ENCODE data around the gene OCSTAMP. TPM values are rescaled to one million over a fixed set of nuclear protein-coding genes. Genes with fewer than 3 reads are reported as not detected.

Gene OCSTAMP
- total and polyA plus RNA-seq, 2 donors (not counting 3 experiments of a cell fraction or from before 2014, with no cell fraction given) = not detected

GRCh38 chr20:46519471-46520068 lies 30.9 kb downstream of the OCSTAMP start:
- peaks cover 0 to 3% of the 10 kb centered on the region in 2 experiments for H3K27me3 ChIP-seq (ENCODE audit: control insufficient read depth in 2 of 2, insufficient read depth in 2 of 2, low read length in 2 of 2)
- H2AFZ ChIP-seq (ENCODE audit: low read depth, low read length) = no peak overlapping the region
- BruUV-seq (replicated peaks) = no TSS peak
- no peaks in the 10 kb centered on the region for H3K79me2 ChIP-seq (ENCODE audit: control insufficient read depth, insufficient read depth, low read length)
- H3K4me2 ChIP-seq (ENCODE audit: insufficient read depth, low read length) = no peak overlapping the region
- H3K9me1 ChIP-seq (replicated peaks; ENCODE audit: control insufficient read depth, extremely low read depth, insufficient read depth, low read length) = no peaks in the 10 kb centered on the region
- dilution Hi-C loops (cut with MboI; ENCODE audit: extremely low pct_ligation_motif_present, low sequenced_read_pairs) = no loop called here
- CTCF ChIA-PET = interaction anchor here (5.9 kb wide), 1 partner anchor 162 kb away, joined by 49 read pairs; no protein-coding TSS in a partner anchor
- no peaks in the 10 kb centered on the region for H3K9me3 ChIP-seq (replicated peaks; ENCODE audit: control insufficient read depth, insufficient read depth, low read length)
- POLR2A ChIA-PET = no interaction called here
- H3K27ac ChIP-seq (ENCODE audit: insufficient read depth, low read depth, low read length) = no peak overlapping the region
- intact Hi-C loops (cut with micrococcal nuclease) = no loop called here
- no peak overlapping the region for H3K4me3 ChIP-seq (replicated peaks in 1 of 3; ENCODE audit: insufficient read depth in 1 of 3, low read depth in 1 of 3, low read length in 3 of 3)
- TF ChIP-seq JUN (IDR thresholded peaks at IDR 0.05; ENCODE audit: borderline replicate concordance, insufficient read depth, insufficient read length, low read depth) (no peak), POLR2AphosphoS5 (IDR thresholded peaks at IDR 0.05; ENCODE audit: insufficient read depth, low read depth, low read length) (no peak), MAX (IDR thresholded peaks at IDR 0.05; ENCODE audit: insufficient read depth, insufficient read length) (no peak)
- TF ChIP-seq, protein P1, sequence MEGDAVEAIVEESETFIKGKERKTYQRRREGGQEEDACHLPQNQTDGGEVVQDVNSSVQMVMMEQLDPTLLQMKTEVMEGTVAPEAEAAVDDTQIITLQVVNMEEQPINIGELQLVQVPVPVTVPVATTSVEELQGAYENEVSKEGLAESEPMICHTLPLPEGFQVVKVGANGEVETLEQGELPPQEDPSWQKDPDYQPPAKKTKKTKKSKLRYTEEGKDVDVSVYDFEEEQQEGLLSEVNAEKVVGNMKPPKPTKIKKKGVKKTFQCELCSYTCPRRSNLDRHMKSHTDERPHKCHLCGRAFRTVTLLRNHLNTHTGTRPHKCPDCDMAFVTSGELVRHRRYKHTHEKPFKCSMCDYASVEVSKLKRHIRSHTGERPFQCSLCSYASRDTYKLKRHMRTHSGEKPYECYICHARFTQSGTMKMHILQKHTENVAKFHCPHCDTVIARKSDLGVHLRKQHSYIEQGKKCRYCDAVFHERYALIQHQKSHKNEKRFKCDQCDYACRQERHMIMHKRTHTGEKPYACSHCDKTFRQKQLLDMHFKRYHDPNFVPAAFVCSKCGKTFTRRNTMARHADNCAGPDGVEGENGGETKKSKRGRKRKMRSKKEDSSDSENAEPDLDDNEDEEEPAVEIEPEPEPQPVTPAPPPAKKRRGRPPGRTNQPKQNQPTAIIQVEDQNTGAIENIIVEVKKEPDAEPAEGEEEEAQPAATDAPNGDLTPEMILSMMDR (IDR thresholded peaks at IDR 0.05; ENCODE audit: extremely low read depth in 1 of 2, insufficient read depth in 1 of 2, low read depth in 1 of 2, low read length in 2 of 2) = no peak
- H4K20me1 ChIP-seq (replicated peaks; ENCODE audit: control insufficient read depth, extremely low read depth, insufficient read depth, low read length) = no peaks in the 10 kb centered on the region
- no peaks in the 10 kb centered on the region for H3K36me3 ChIP-seq (ENCODE audit: control insufficient read depth in 2 of 2, extremely low read depth in 1 of 2, insufficient read depth in 2 of 2, low read length in 2 of 2)
- FAIRE-seq = no peak
- peak; percentile 13 for DNase-seq (ENCODE audit: low read depth, low spot score)
- H3K9ac ChIP-seq (replicated peaks; ENCODE audit: extremely low read depth, insufficient read depth, low read length) = no peak overlapping the region
- no peaks in the 10 kb centered on the region for H3K4me1 ChIP-seq (ENCODE audit: control insufficient read depth, extremely low read depth, insufficient read depth, low read length)

Measured in endothelial cell of umbilical vein (primary cell).